Measurements from ENCODE around the gene CISD1.

CISD1 gene

GRCh38 chr10:58266003-58266825, 2.7 kb upstream of the CISD1 start:
- DNase-seq: peak; percentile 29

GRCh38 chr10:58266826-58267712, 1.9 kb upstream of the CISD1 start:
- peak; percentile 42 for DNase-seq

- peak; percentile 96 for DNase-seq
Observed at GRCh38 chr10:58267713-58268453, 1.1 kb upstream of the CISD1 start, which contains the start of gene IPMK. Gene IPMK (minus strand): TSS chr10:58267894. CDS start chr10:58267611, 283 bp downstream.

- DNase-seq: no peak
Observed at GRCh38 chr10:58268454-58268945, 462 bp upstream of the CISD1 start.

GRCh38 chr10:58269782-58270290, 874 bp downstream of the CISD1 start:
- no peak for DNase-seq

GRCh38 chr10:58275261-58275660, 6.3 kb downstream of the CISD1 start:
- DNase-seq: no peak

- DNase-seq: no peak
Observed at GRCh38 chr10:58275908-58276307, 6.9 kb downstream of the CISD1 start.

GRCh38 chr10:58278274-58278961, 9.5 kb downstream of the CISD1 start:
- DNase-seq: no peak

GRCh38 chr10:58278962-58279307, 10.0 kb downstream of the CISD1 start:
- DNase-seq: no peak

GRCh38 chr10:58280477-58280876, 11.5 kb downstream of the CISD1 start:
- no peak for DNase-seq

- no peak for DNase-seq
Observed at GRCh38 chr10:58281092-58281752, 12.3 kb downstream of the CISD1 start.

GRCh38 chr10:58282615-58283014, 13.7 kb downstream of the CISD1 start:
- DNase-seq: peak; percentile 5

GRCh38 chr10:58291538-58292174, 22.7 kb downstream of the CISD1 start:
- peak; percentile 46 for DNase-seq

- DNase-seq: no peak
Observed at GRCh38 chr10:58293989-58294388, 25.0 kb downstream of the CISD1 start.

- peak; percentile 76 for DNase-seq
Observed at GRCh38 chr10:58299580-58299979, 30.6 kb downstream of the CISD1 start.

- DNase-seq: no peak
Observed at GRCh38 chr10:58300676-58301075, 31.7 kb downstream of the CISD1 start.

- no peak for DNase-seq
Observed at GRCh38 chr10:58302254-58302653, 33.3 kb downstream of the CISD1 start.

- no peak for DNase-seq
Observed at GRCh38 chr10:58304099-58304633, 35.2 kb downstream of the CISD1 start.

- no peak for DNase-seq
Observed at GRCh38 chr10:58305821-58306220, 36.9 kb downstream of the CISD1 start.

- no peak for DNase-seq
Observed at GRCh38 chr10:58307676-58308075, 38.7 kb downstream of the CISD1 start.

- no peak for DNase-seq
Observed at GRCh38 chr10:58311026-58311425, 42.1 kb downstream of the CISD1 start.

All from CD4-positive, alpha-beta T cell treated with Interleukin-17A for 4 hours (primary cell).